ENCODE data around the gene ITGA2.

The ITGA2 gene

DNA sequence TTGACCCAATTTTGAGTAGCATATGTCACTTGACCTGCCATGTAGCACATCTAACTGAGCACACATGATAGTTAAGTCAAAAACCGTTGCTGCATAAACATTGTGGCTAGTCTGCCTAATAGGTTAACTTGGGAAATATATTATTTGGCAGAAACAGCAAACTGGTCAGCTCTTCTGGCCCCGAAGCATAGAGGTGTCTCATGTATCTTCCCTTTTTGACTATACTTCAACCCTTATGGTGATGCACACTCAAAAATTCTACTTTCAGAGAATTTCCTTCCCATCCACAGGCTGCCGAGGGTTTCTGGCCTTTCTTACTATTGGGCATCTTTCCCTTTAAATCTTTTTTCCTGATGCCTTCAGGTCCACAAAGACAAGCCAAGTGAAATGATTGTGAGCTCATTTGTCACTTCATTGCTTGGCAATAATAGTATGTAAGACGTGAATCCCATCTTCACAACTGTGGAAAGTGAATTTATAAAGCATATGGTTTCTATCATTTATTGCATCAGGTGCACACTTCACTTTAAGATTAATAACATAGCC lies 79.2 kb downstream of the ITGA2 start:
- no peaks in the 10 kb centered on the region for H3K9me3 Mint-ChIP-seq
- H3K36me3 Mint-ChIP-seq (ENCODE audit: low read depth), result peaks cover 44% of the 10 kb centered on the region
- no peak overlapping the region for H3K27ac Mint-ChIP-seq
- peaks cover 24% of the 10 kb centered on the region for H3K4me1 Mint-ChIP-seq (ENCODE audit: low read depth)
- H3K4me3 Mint-ChIP-seq, result no peak overlapping the region
- DNase-seq (ENCODE audit: low spot score), result no peak
- H3K27me3 Mint-ChIP-seq (ENCODE audit: low read depth), result peaks cover 8% of the 10 kb centered on the region

DNA sequence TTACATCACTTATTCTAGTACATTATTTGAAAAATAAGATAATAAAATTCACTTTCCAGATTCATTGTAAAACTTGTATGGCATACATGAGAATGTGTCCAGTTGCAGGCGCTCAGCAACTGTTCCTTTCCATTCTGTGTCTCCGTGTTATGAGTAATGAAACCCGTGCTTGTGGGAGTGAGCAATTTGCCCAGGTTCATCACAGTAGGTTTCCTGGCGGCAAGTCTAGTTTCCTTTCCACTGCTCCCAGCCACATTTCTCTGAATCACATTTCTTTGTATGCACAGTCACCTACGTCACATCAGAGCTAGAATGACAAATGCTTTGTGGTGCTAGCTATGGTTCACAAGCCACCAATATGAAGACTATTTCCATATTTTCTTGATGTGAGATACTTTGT lies 80.5 kb downstream of the ITGA2 start:
- Mint-ChIP-seq H3K9me3 (no peaks in the 10 kb centered on the region), H3K4me3 (peak overlapping the region; percentile 44), H3K27ac (peak overlapping the region; percentile 47), H3K36me3 (ENCODE audit: low read depth) (peaks cover 49% of the 10 kb centered on the region), H3K4me1 (ENCODE audit: low read depth) (peaks cover 24% of the 10 kb centered on the region), H3K27me3 (ENCODE audit: low read depth) (peaks cover 13% of the 10 kb centered on the region)
- DNase-seq (ENCODE audit: low spot score), result peak; percentile 87

DNA sequence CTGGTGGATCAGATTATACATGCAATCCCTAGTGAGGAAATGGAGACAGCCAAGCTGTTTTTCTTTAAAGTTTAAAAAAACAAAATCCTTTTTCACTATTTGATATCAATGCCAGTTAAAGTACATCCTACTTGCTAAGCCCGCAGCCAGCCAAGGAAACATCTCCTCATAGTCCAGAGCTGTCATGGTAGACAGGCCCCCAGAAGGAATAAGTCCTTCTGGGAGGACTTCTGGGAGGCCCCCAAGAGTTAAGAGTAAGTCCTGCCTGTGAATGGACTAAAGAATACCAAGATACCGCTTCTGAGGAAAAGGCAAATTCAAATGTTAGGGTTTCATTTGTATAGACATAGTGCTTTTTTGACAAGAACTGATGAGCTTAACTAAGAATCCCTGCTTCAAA lies 82.1 kb downstream of the ITGA2 start:
- H3K4me1 Mint-ChIP-seq (ENCODE audit: low read depth), result peaks cover 24% of the 10 kb centered on the region
- no peaks in the 10 kb centered on the region for H3K9me3 Mint-ChIP-seq
- no peak overlapping the region for H3K27ac Mint-ChIP-seq
- peaks cover 50% of the 10 kb centered on the region for H3K36me3 Mint-ChIP-seq (ENCODE audit: low read depth)
- no peak overlapping the region for H3K4me3 Mint-ChIP-seq
- H3K27me3 Mint-ChIP-seq (ENCODE audit: low read depth), result peaks cover 11% of the 10 kb centered on the region
- no peak for DNase-seq (ENCODE audit: low spot score)

DNA sequence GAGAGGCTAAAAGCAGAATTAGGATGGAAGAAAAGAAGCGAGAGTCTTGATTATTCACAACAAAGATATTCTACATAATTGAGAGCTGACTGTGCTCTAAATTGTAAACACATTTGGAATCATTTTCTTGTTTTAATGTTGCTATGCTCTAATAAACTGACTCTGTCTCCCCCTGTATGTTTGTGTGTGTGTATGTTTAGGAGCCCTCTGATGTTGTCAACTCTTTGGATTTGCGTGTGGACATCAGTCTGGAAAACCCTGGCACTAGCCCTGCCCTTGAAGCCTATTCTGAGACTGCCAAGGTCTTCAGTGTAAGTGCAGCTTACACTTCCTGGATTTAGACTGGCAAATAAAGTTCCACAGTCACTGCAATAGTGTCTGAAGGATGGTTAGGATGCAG lies 82.6 kb downstream of the ITGA2 start:
- H3K9me3 Mint-ChIP-seq, result no peaks in the 10 kb centered on the region
- H3K27ac Mint-ChIP-seq, result no peak overlapping the region
- DNase-seq (ENCODE audit: low spot score), result no peak
- H3K4me3 Mint-ChIP-seq, result no peak overlapping the region
- peaks cover 51% of the 10 kb centered on the region for H3K36me3 Mint-ChIP-seq (ENCODE audit: low read depth)
- H3K4me1 Mint-ChIP-seq (ENCODE audit: low read depth), result peaks cover 24% of the 10 kb centered on the region
- H3K27me3 Mint-ChIP-seq (ENCODE audit: low read depth), result peaks cover 11% of the 10 kb centered on the region

DNA sequence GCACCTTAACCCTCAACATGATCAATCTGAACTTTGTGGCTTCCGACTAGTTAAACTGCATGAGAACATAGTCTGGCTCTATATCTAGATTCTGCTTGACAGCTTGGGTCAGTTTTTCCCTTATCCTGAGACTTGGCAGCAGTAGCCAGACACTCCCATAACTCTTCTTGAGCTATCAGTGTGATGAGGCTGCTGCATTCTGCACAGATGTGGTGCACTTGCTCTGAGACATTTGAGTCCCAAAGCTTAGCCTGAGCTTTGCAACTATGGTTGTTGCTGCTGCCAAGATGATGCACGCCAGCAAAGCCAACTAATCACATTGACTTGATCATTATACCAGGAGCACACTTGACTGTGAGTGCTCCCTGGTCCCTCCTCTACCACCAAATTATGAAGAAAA lies 84.2 kb downstream of the ITGA2 start:
- peaks cover 14% of the 10 kb centered on the region for H3K27me3 Mint-ChIP-seq (ENCODE audit: low read depth)

DNA sequence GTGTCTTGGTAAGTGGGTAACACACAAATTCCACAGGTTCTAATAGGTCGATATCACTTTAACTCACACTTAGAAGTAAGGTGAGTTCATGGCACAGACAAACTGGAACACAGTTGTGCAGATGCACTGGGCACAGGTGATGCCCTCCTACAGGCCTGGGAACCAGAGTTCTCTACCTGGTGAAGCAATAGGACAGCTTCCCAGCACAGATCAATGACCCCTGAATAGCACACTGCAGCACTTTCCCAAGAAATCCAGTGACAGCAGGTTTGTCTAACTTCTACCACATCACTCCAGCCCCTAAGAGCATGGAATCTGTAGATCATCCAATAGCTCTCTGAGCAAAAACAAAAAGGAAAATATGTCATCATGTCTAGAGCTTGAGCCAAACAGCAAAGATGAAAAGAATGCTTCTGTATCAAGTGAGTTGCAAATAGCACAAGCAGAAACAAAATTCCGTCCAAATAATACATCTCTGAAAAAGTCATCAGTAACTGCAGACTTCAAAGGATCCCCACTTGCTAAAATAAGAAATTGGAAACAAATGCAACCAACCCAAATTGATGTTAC lies 86.9 kb downstream of the ITGA2 start:
- H3K36me3 Mint-ChIP-seq (ENCODE audit: low read depth), result peaks cover 61% of the 10 kb centered on the region
- no peak for DNase-seq (ENCODE audit: low spot score)

More for the DNA sequence above, 84.2 kb downstream of the ITGA2 start:
- Mint-ChIP-seq H3K36me3 (ENCODE audit: low read depth) (peaks cover 53% of the 10 kb centered on the region), H3K4me1 (ENCODE audit: low read depth) (peaks cover 17% of the 10 kb centered on the region), H3K27ac (no peak overlapping the region), H3K4me3 (no peak overlapping the region), H3K9me3 (no peaks in the 10 kb centered on the region)
- DNase-seq (ENCODE audit: low spot score), result no peak

DNA sequence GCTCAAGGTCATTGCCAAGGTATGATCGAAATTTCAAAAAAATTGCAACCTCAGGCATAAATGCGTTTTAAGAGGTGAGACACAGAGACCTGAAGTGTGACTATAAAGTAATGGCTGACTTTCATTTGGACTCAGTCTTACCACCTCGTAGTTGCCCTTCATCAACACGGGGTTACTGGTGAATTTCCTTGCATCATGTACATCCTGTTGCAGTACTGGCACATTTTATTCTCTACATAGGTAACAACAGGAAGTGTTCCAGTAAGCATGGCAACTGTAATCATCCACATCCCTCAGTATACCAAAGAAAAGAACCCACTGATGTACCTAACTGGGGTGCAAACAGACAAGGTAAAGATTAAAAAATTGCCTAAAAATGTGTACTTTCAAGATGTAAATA lies 91.1 kb downstream of the ITGA2 start:
- H3K4me1 Mint-ChIP-seq (ENCODE audit: low read depth), result peaks cover 44% of the 10 kb centered on the region
- no peak for DNase-seq (ENCODE audit: low spot score)
- peak overlapping the region; percentile 19 for H3K27ac Mint-ChIP-seq
- peaks cover 11% of the 10 kb centered on the region for H3K27me3 Mint-ChIP-seq (ENCODE audit: low read depth)
- H3K36me3 Mint-ChIP-seq (ENCODE audit: low read depth), result peaks cover 50% of the 10 kb centered on the region
- H3K9me3 Mint-ChIP-seq, result peaks cover 4% of the 10 kb centered on the region
- H3K4me3 Mint-ChIP-seq, result peak overlapping the region; percentile 10

More for the DNA sequence above, 86.9 kb downstream of the ITGA2 start:
- H3K4me1 Mint-ChIP-seq (ENCODE audit: low read depth), result peaks cover 15% of the 10 kb centered on the region
- no peaks in the 10 kb centered on the region for H3K9me3 Mint-ChIP-seq
- peaks cover 14% of the 10 kb centered on the region for H3K27me3 Mint-ChIP-seq (ENCODE audit: low read depth)
- H3K4me3 Mint-ChIP-seq, result no peak overlapping the region
- H3K27ac Mint-ChIP-seq, result no peak overlapping the region

DNA sequence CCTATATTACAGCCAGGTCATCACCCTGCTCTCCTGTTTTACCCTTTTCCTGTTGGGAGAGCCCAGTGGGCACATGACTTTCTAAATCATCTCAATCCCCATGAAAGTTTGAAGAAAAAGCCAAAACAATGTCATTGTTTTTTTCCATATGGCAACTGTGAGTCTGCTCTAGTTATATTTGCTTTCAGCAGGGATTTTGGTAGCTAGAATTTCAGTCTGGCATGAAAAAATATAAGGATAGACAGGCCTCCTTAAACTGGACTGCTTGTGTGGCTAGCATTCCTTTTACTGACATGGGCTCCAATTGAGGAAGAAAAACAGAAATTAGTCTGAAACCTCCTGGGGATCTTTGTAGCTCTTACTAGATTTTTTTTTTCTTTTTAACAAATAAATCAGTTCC lies 94.8 kb downstream of the ITGA2 start:
- Mint-ChIP-seq H3K36me3 (ENCODE audit: low read depth) (peaks cover 43% of the 10 kb centered on the region), H3K4me1 (ENCODE audit: low read depth) (peaks cover 66% of the 10 kb centered on the region), H3K27me3 (ENCODE audit: low read depth) (peaks cover 7% of the 10 kb centered on the region), H3K4me3 (peak overlapping the region; percentile 59), H3K9me3 (peaks cover 4% of the 10 kb centered on the region), H3K27ac (peak overlapping the region; percentile 16)
- no peak for DNase-seq (ENCODE audit: low spot score)

DNA sequence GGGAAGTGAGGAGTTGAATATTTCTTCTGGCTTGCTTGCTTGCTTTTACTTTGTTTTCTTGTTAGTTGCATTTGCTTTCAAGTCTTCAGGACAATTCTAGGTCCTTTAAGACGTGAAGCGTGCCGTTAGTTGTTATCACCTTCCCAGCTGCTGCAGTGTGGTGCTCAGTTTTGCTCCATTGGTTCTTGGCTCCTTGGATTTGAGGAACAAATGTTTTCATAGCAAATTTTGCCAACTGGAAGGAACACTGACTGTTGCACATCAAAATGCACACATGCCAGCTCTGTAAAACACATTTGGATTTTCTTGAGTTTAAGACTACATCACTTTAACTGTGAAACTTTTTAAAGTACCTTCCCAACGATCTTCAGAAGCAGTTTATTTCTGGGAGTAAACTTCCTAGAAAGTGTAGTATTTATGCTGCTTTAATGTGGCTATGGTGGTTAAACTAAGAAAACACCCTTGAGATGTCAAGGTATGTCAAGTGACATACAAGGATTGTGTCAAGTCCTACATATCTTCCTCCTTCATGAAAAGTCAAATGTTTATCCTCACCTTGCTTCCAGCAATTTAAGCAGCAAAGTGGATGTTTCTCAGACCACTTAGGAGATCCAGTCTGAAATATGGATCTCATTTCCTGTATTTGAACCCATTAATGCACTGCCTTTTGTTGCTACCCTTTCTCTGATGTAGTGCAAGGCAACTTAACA lies 95.5 kb downstream of the ITGA2 start:
- Mint-ChIP-seq H3K27ac (peak overlapping the region; percentile 64), H3K36me3 (ENCODE audit: low read depth) (peaks cover 44% of the 10 kb centered on the region), H3K27me3 (ENCODE audit: low read depth) (peaks cover 7% of the 10 kb centered on the region), H3K9me3 (peaks cover 4% of the 10 kb centered on the region), H3K4me1 (ENCODE audit: low read depth) (peaks cover 74% of the 10 kb centered on the region), H3K4me3 (peak overlapping the region; percentile 59)
- DNase-seq (ENCODE audit: low spot score), result no peak

DNA sequence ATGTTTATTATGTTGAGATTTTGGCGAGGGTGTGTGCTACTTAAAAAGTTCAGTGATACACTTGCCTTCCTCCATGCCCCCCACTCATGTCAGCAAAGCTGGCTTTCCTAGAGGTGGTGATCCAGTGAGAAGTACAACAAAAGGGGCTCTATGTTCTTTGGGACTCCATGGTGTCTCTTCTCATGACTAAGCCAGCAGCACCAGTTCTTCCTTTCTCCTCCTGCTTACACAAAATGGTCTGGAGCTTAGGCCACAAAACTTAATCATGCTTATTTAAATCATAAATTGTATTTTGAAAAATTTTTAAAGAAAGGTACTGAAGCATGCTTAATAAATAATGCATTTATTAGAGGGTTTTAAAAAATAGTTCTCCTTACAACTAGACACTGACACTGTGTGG lies 98.0 kb downstream of the ITGA2 start:
- peaks cover 76% of the 10 kb centered on the region for H3K4me1 Mint-ChIP-seq (ENCODE audit: low read depth)
- peaks cover 11% of the 10 kb centered on the region for H3K27me3 Mint-ChIP-seq (ENCODE audit: low read depth)
- H3K9me3 Mint-ChIP-seq, result peaks cover 4% of the 10 kb centered on the region
- peaks cover 48% of the 10 kb centered on the region for H3K36me3 Mint-ChIP-seq (ENCODE audit: low read depth)
- H3K4me3 Mint-ChIP-seq, result no peak overlapping the region
- no peak for DNase-seq (ENCODE audit: low spot score)
- no peak overlapping the region for H3K27ac Mint-ChIP-seq

DNA sequence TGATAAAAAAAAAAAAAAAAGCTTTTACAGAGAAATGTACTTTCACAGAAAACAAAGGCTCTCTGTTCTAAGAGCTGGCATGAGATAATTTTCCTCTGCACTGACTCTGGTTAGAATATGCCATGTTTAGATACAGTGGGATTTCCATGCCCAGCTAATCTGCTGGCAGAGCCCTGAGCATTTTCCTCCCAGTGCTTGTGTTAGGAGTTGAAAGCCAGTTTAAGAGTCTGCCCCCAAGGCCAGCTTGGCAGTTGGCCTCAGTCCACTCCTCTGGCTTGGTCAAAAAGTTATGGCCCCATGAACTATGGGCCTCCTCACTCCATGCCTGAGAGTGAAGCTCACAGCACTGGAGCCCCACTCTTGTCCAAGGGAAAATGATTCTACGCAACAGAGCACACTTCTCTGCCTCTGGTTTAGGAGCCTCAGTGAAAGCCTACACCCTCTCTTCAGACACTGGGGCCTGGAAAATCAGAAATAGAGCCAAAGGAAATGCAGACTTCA lies 98.5 kb downstream of the ITGA2 start:
- Mint-ChIP-seq H3K4me3 (peak overlapping the region; percentile 17), H3K36me3 (ENCODE audit: low read depth) (peaks cover 47% of the 10 kb centered on the region), H3K4me1 (ENCODE audit: low read depth) (peaks cover 71% of the 10 kb centered on the region), H3K27ac (no peak overlapping the region), H3K27me3 (ENCODE audit: low read depth) (peaks cover 11% of the 10 kb centered on the region), H3K9me3 (peaks cover 4% of the 10 kb centered on the region)
- DNase-seq (ENCODE audit: low spot score), result no peak

DNA sequence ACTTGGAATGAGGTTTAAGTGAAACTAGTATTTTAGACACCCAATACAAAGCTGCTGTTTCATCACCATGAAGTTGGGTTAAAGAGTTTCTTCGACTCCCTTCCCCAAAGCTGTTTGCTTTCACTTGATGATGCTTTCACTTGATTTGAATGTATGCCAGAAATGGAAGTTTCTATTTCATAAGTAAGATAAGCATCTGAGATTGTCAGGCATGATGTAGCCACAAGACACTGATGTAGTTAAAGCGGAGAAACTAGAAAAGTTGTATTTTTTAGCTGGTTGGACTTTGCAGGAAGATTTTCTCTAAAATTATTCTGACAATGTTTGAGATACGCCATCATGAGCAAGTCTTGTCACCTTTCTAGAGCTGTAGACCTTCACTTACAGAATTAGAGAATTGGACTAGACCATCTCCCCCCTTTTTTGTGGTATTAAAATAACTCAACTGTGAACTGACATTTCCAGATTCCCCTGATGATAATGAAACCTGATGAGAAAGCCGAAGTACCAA lies 100.4 kb downstream of the ITGA2 start:
- H3K4me3 Mint-ChIP-seq, result peak overlapping the region; percentile 72
- peak; percentile 27 for DNase-seq (ENCODE audit: low spot score)
- H3K27ac Mint-ChIP-seq, result peak overlapping the region; percentile 90
- peaks cover 6% of the 10 kb centered on the region for H3K27me3 Mint-ChIP-seq (ENCODE audit: low read depth)
- H3K9me3 Mint-ChIP-seq, result no peaks in the 10 kb centered on the region
- H3K4me1 Mint-ChIP-seq (ENCODE audit: low read depth), result peaks cover 54% of the 10 kb centered on the region
- H3K36me3 Mint-ChIP-seq (ENCODE audit: low read depth), result peaks cover 39% of the 10 kb centered on the region

DNA sequence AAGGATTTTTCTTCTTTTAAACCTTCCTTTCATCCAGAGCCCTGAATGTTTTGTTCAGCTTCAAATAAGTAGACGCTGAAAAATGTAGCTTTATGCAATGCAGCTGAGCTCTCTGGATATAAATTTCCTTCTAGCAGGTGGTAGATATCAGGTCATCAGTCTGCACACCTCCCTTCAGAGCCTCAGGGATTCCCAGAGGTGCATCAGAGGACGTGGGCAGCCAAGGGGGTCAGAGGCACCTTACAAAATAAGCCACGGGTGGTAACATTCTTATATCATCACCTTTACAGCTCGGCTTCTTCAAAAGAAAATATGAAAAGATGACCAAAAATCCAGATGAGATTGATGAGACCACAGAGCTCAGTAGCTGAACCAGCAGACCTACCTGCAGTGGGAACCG lies 101.1 kb downstream of the ITGA2 start:
- Mint-ChIP-seq H3K9me3 (no peaks in the 10 kb centered on the region), H3K36me3 (ENCODE audit: low read depth) (peaks cover 39% of the 10 kb centered on the region), H3K27me3 (ENCODE audit: low read depth) (peaks cover 6% of the 10 kb centered on the region), H3K4me3 (peak overlapping the region; percentile 72), H3K4me1 (ENCODE audit: low read depth) (peaks cover 52% of the 10 kb centered on the region), H3K27ac (peak overlapping the region; percentile 41)
- DNase-seq (ENCODE audit: low spot score), result no peak

DNA sequence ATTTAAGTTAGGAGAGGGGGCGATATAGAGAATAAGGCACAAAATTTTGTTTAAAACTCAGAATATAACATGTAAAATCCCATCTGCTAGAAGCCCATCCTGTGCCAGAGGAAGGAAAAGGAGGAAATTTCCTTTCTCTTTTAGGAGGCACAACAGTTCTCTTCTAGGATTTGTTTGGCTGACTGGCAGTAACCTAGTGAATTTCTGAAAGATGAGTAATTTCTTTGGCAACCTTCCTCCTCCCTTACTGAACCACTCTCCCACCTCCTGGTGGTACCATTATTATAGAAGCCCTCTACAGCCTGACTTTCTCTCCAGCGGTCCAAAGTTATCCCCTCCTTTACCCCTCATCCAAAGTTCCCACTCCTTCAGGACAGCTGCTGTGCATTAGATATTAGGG lies 102.1 kb downstream of the ITGA2 start:
- DNase-seq (ENCODE audit: low spot score), result no peak
- peaks cover 38% of the 10 kb centered on the region for H3K36me3 Mint-ChIP-seq (ENCODE audit: low read depth)
- H3K27me3 Mint-ChIP-seq (ENCODE audit: low read depth), result peaks cover 6% of the 10 kb centered on the region
- no peaks in the 10 kb centered on the region for H3K9me3 Mint-ChIP-seq
- H3K4me3 Mint-ChIP-seq, result no peak overlapping the region
- peaks cover 50% of the 10 kb centered on the region for H3K4me1 Mint-ChIP-seq (ENCODE audit: low read depth)
- no peak overlapping the region for H3K27ac Mint-ChIP-seq
